ENCODE measurements around the gene BZW1. TPM values are rescaled to one million over a fixed set of nuclear protein-coding genes. Genes with fewer than 3 reads are reported as not detected.

The BZW1 gene
- 352 and 553 TPM in 2 replicates for total RNA-seq

GRCh38 chr2:200811333-200812121, at the start of gene BZW1:
TSS of gene BZW1 (plus strand) at chr2:200811910. CDS start at chr2:200813218, 1,308 bp downstream.

GRCh38 chr2:200864176-200865034, 52.7 kb downstream of the BZW1 start, which contains the start of gene CLK1:
TSS of gene CLK1 (minus strand) at chr2:200864658. CDS start at chr2:200861862, 2,796 bp downstream.

Other genes with a start within 250 kb of the BZW1 start
- gene AOX1, start 225.9 kb upstream of the BZW1 start, total RNA-seq: 0.97 and 2.7 TPM in 2 replicates
- gene CLK1, start 52.7 kb downstream of the BZW1 start, total RNA-seq: 62.5 and 132 TPM in 2 replicates
- 19.9 and 28.6 TPM in 2 replicates for gene PPIL3, start 77.2 kb downstream of the BZW1 start, total RNA-seq
- 12.0 and 18.9 TPM in 2 replicates for gene NIF3L1, start 77.5 kb downstream of the BZW1 start, total RNA-seq
- 15.7 and 25.5 TPM in 2 replicates for gene ORC2, start 151.8 kb downstream of the BZW1 start, total RNA-seq